KOPT-K1 (cell line): ENCODE data around the gene DPH2.

ENCODE experiments used
- H3K27ac ChIP-seq: fragments of 200-600 bp; sonication (generic); 2 replicates; pipeline ENCODE4 v1.5.1; 2016; ENCODE audit warnings: antibody characterized with exemption, mild to moderate bottlenecking, low read depth, low read length; ENCODE audit not compliant: poor library complexity, severe bottlenecking
- H3K36me3 ChIP-seq: fragments of 200-600 bp; sonication (generic); 2 replicates; pipeline ENCODE4 v1.5.1; 2017; ENCODE audit warnings: antibody characterized with exemption, mild to moderate bottlenecking, low read length, moderate library complexity; ENCODE audit not compliant: insufficient read depth
- H3K9me3 ChIP-seq: fragments of 200-600 bp; sonication (generic); 2 replicates; pipeline ENCODE4 v1.5.1; 2017; ENCODE audit warnings: antibody characterized with exemption, low read length, mild to moderate bottlenecking; ENCODE audit not compliant: insufficient read depth, poor library complexity, severe bottlenecking

DPH2 gene

DNA sequence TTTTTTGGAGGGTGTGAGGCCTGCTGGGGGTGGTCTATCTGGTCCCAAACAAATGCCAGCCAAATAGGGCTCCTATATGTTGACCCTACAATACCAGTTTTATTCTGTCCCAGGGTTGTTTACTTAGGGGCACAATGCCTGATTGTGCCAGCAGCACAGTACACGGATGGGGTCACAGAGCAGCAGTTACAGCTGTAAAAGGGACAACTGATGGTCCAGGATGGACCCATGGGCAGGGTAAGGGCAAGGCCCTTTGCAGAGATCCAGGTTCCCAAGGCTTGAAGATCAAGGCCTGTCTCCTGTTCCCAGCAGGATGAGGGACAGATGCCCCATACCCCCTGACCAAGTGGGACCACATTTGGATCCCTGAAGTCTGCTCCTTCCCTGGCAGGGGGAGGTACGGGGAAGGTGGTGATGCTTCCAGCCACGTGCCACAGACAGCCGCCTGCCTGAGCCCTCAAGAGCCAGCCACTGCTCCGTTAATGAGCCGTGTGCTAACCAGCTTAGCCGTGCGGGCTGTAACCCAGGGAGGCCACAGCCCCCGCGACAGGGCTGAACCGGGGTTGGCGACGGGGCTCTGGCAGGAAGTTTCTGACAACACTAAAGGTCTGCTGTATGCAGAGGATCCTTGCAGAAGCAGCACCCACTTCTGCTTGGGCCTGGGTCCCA is 43.3 kb downstream of the DPH2 start:
- H3K9me3 ChIP-seq: no peaks in the 10 kb centered on the region
- H3K27ac ChIP-seq: no peak overlapping the region
- H3K36me3 ChIP-seq: no peaks in the 10 kb centered on the region

DNA sequence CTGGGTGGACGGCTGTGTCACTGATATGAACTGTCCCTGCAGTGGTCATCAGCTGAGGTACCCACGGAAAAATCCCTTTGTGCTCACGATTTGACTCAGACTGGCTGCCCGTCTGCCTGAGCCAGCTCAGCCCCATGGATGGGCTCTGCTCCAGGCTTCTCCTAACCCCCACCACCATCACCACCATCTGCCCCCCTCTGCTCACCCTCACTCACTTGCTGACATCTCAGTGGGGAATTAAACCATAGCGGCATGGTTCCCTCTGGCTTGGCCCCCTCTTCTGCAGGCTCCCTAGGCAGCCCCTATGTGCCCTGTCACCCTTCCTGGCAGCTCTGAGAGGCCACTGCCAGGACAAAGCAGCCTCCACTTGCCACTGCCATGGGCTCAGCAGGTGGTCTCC is 44.1 kb downstream of the DPH2 start:
- Histone ChIP-seq H3K36me3 (no peaks in the 10 kb centered on the region), H3K27ac (no peak overlapping the region), H3K9me3 (no peaks in the 10 kb centered on the region)

DNA sequence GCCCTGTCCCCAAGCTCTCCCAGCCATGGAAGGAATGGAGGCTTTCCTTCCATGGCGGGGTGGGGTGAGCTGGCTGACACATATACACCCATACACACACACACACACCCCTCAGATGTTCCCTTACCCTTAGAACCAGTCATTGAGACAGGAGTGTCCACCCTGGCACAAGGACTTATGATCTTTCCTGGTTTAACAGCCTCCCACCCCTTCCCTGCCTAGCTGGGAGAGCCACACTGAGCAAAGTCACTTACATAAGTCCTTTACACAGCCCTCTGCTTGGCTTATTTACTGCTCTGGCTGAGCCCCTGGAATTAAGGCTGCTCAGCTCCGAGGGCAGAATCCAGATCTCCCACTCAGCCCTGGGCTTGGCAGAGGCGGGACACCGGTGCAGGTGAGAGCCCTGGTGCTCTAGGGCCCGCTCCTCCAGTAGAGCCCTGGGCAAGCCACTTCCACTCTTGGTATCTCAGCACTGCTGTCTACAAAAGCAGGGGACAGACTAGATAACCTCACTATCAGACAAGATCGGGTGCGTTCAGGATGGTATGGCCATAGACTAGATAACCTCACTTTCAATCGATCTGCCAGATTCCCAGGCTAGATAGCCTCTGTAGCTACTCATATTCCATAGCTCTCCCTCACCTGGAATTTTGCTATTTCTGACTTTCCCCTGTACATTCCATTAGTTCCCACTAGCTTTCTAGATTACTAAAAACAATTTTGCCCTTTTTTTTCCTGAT is 44.7 kb downstream of the DPH2 start:
- H3K27ac ChIP-seq: no peak overlapping the region
- no peaks in the 10 kb centered on the region for H3K36me3 ChIP-seq

DNA sequence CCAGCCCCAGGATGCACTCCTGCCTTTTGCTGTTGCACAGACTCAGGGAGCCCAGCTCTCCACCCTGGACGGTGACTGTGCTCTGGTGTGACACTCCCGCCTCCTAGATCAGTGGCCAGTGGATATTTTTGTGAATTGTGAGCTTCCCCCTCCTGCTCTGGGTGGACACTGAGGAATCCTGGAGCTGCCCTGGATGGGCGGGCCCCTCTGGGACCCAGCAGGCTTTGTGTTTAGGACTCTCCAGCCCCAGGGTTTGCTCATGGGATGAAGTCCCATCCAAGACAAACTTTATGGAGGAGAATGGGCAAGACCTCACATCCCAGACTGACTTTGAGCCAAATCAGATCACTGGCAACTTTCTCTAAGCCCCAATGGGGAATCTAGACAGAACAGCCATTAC is 45.4 kb downstream of the DPH2 start:
- Histone ChIP-seq H3K9me3 (no peaks in the 10 kb centered on the region), H3K27ac (no peak overlapping the region), H3K36me3 (no peaks in the 10 kb centered on the region)

More for the DNA sequence above, 44.7 kb downstream of the DPH2 start:
- H3K9me3 ChIP-seq: no peaks in the 10 kb centered on the region

DNA sequence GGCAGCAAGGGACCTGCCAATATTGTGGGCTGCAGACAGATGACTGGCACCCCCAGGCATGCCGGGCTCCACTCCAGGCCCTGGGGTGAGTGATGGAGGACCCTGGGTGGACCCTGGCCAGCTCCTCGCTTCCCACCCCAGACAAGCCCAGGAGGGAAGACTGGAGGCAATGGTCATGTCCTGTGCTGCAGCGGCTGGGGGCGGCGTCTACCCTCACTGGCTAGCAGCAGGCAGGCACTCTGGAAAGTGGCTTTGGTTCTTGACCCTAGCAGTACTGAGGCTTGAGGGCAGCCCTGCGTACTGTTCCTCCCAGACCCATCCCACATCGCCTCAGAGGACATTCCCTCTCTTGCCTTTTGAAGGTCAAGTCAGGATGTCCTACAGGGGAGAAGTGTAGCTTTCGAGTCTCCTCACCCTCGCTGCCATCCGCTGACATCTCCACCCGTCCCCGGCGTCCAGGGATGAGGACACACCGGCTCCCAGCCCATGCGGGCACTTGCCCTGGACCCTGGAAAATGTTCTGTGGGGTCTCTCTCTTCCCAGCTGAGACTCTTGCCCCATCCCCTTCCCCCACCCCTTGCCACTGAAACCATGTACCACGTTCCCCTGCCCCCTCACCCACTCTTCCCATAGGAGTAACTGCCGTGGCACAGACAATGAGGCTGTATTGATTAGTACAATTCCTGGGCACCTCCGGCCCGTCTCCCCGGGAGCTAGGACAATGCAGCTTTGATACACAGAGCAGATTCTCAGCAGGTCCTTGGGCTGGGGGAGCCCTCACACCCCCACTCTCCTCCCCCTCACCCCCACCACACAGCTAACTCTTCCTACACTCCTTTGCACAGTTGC is 46.5 kb downstream of the DPH2 start:
- Histone ChIP-seq H3K36me3 (no peaks in the 10 kb centered on the region), H3K27ac (no peak overlapping the region), H3K9me3 (no peaks in the 10 kb centered on the region)

DNA sequence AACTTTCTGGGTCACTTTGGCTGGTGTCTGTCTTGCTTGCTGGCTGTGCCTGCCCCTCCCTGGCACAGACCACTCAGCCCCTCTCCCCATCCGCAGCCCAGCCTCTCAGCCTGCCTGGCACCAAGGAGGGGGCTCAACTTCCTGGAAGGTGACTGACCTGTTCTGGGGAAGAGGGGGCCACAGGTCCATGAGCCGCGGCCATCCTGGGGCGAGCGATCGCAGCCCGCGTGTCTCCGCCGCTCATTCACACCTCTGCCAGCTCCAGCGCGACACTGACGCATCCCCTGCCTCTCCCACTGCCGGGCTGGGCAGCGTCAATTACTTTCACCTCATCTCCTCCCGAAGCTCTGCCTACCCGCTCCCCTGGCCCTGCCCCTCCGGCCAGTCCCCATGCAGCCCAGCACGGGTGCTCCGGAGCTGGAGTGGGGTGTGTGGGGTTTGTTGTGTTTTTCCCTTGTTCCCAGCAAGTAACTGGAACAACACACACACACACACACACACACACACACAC is 47.1 kb downstream of the DPH2 start:
- H3K9me3 ChIP-seq: no peaks in the 10 kb centered on the region
- no peaks in the 10 kb centered on the region for H3K36me3 ChIP-seq
- H3K27ac ChIP-seq: no peak overlapping the region

DNA sequence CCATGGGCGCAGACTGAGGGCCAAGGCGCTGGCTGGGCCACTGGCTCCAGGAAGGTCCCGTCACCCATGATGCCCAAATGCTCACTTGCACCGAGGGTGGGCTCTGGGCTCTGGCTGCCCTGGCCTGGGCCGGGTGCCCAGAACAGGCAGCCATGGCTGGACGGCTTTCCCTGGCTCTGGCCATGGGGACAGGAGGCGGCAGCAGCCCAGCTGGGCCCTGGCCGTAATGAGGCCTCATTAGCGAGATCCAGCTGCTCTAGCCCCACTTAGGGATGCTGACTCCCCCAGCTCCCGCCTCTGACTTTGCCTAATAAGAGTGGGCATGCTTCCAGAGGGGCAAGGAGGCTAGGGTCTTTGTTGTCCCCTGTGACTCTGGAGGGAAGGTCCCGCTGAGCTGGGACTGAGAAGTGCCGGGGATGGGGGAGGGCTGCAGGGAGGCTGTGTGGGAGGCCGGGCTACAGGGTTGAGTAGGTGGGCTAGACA is 49.7 kb downstream of the DPH2 start:
- no peak overlapping the region for H3K27ac ChIP-seq
- no peaks in the 10 kb centered on the region for H3K9me3 ChIP-seq
- no peaks in the 10 kb centered on the region for H3K36me3 ChIP-seq

DNA sequence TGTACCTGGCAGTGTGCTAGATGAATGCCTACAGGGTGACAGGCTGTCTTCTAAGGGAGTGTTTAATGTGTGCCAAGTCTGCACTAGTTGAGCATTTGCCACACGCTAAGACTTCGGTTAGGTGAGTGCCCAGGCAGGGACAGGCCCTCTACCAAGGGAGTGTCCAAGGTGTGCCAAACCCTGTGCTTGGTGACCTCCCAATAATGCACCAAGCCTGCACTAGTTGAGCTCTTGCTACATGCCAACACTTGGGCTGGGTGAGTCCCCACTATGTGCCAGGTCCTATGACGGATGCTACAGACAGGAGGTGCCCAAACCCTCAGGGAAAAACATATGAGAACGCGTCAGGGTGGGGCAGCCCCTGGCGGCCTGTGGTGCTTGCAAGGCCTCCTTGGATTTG is 50.7 kb downstream of the DPH2 start:
- no peaks in the 10 kb centered on the region for H3K36me3 ChIP-seq

DNA sequence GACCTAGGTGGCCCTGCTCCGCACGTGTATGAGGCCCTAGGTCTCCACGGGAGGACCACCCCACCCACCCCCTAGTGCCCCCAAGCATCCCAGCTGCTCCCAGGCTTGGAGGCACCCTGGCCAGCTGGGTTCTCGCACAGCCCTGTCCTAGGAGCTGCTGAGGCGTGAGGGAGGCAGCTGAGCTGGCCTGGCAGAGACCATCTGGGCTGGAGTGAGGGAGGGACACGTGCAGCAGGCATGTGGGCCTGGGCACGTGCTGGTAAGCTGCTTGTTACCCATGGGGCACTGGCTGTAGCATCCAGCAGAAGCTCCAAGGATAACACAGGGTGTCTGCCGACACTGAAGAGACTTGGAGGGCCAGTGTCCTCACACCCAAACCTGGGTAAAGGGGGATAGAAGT is 51.3 kb downstream of the DPH2 start:
- Histone ChIP-seq H3K27ac (no peak overlapping the region), H3K9me3 (no peaks in the 10 kb centered on the region), H3K36me3 (no peaks in the 10 kb centered on the region)

More for the DNA sequence above, 50.7 kb downstream of the DPH2 start:
- H3K27ac ChIP-seq: no peak overlapping the region
- no peaks in the 10 kb centered on the region for H3K9me3 ChIP-seq

DNA sequence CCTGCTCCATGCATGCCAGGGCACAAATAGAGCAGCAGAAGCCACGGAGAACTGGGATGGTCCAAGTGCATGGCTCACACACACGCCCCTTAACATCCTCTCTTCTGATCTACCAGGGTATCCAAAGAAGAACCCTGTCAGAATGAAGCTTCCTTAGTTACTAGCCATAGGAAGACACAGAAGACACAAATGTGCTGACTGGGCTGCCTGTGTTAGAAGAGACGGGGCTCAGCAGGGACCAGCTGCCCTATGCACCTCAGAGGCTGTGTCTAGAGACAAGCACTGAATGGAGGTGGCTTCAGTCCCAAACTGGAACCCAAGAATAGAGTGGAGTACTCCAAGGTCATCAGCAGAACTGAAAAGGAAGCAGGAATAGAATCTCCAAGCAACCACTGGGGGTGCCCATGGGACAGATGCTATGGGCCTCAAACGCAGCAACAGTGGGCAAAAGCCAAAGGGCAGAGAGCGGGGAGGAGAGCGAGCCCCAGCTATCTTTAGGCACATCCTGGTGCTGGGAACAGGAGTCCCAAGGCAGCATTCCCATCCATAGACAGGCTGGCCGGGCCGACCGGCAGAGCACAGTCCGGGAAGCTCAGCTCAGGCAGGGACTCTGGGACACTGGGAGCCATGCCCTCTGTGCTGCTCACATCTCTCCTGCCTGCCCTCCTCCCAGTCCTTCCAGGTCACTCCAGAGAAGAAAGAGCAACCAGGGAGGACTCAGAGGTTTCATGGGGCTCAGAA is 51.9 kb downstream of the DPH2 start:
- H3K27ac ChIP-seq: no peak overlapping the region
- H3K9me3 ChIP-seq: no peaks in the 10 kb centered on the region
- no peaks in the 10 kb centered on the region for H3K36me3 ChIP-seq
